Mammary epithelial cell (primary cell): ENCODE results near the gene FAM9C.

Experiments used
- EZH2 ChIP-seq: IDR thresholded peaks from 2 replicates; pipeline ENCODE4 v1.6.1; 2012; ENCODE audit warnings: low read length, inconsistent platforms, borderline replicate concordance
- TF ChIP-seq, protein P1 (sequence below), 2 donors: IDR thresholded peaks in 1 of 2; conservative IDR thresholded peaks in 1 of 2; 2 replicates each; pipeline ENCODE4 v1.5.1; 2011 to 2012; ENCODE audit warnings: inconsistent platforms in 2 of 2, low read length in 2 of 2, mild to moderate bottlenecking in 2 of 2, control low read depth in 1 of 2, low read depth in 1 of 2; ENCODE audit not compliant: insufficient read depth in 1 of 2; ENCODE audit errors: extremely low read depth in 1 of 2

DNA sequence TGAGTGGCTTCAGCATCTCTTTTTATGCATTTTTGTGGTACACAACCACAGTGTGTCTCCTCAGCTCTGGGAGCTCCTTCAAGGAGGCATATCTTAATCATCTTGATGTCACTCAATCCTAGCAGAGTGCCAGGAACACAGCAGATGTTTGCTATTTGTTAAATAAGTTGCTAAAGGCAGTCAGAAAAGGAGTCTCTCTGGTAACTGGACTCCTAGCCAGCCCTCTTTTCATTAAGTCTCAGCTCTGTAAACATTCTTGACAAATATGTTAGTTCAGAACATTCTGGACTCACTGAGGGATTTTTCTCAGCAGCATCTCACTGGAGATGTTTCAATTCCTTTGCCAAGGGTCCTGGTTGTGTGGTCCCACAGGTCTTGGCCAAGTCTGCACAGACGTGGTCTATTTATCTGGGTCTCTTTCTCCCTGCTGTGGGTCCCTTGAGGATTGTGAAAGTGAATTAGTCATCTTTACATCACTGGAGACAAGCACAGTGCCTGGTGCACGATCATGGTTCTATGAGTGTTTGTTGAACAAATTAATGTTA is 20.3 kb upstream of the FAM9C start:
- TF ChIP-seq EZH2 = no peak
- TF ChIP-seq, protein P1, sequence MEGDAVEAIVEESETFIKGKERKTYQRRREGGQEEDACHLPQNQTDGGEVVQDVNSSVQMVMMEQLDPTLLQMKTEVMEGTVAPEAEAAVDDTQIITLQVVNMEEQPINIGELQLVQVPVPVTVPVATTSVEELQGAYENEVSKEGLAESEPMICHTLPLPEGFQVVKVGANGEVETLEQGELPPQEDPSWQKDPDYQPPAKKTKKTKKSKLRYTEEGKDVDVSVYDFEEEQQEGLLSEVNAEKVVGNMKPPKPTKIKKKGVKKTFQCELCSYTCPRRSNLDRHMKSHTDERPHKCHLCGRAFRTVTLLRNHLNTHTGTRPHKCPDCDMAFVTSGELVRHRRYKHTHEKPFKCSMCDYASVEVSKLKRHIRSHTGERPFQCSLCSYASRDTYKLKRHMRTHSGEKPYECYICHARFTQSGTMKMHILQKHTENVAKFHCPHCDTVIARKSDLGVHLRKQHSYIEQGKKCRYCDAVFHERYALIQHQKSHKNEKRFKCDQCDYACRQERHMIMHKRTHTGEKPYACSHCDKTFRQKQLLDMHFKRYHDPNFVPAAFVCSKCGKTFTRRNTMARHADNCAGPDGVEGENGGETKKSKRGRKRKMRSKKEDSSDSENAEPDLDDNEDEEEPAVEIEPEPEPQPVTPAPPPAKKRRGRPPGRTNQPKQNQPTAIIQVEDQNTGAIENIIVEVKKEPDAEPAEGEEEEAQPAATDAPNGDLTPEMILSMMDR (conservative IDR thresholded peaks at IDR 0.05 in 1 of 2, IDR thresholded peaks at IDR 0.05 in 1 of 2; ENCODE audit: extremely low read depth in 1 of 2, insufficient read depth in 1 of 2, low read depth in 1 of 2, low read length in 2 of 2) = no peak
